ENCODE data around the gene CD200R1. TPM values are rescaled to one million over a fixed set of nuclear protein-coding genes. Genes with fewer than 3 reads are reported as not detected.

The CD200R1 gene
- total and polyA plus RNA-seq, 2 donors (not counting 1 experiment from before 2014, with no cell fraction given): 0.17 to 1.1 TPM

- Histone ChIP-seq H3K27me3 (ENCODE audit: control insufficient read depth, insufficient read depth, low read length) (no peaks in the 10 kb centered on the region), H3K4me3 (replicated peaks in 1 of 4; ENCODE audit: control extremely low read depth in 1 of 4, insufficient read depth in 1 of 4, low read depth in 3 of 4, low read length in 4 of 4) (no peak overlapping the region), H3K9ac (ENCODE audit: insufficient read depth, low read length) (no peak overlapping the region), H3K4me1 (ENCODE audit: control insufficient read depth, extremely low read depth, insufficient read depth, low read length) (no peaks in the 10 kb centered on the region), H4K20me1 (ENCODE audit: control insufficient read depth, extremely low read depth, insufficient read depth, low read length) (no peaks in the 10 kb centered on the region), H2AFZ (ENCODE audit: low read length) (no peak overlapping the region), H3K36me3 (ENCODE audit: control insufficient read depth, insufficient read depth, low read length) (peaks cover 6% of the 10 kb centered on the region), H3K9me3 (ENCODE audit: control insufficient read depth, insufficient read depth, low read depth, low read length) (no peaks in the 10 kb centered on the region), H3K4me2 (ENCODE audit: extremely low read depth, insufficient read depth, low read length) (no peak overlapping the region), H3K79me2 (ENCODE audit: control insufficient read depth, insufficient read depth, low read length) (no peaks in the 10 kb centered on the region), H3K27ac (ENCODE audit: insufficient read depth, low read length) (no peak overlapping the region)
- peak in 1 of 2 donors; percentile 4 for DNase-seq (ENCODE audit: low read depth in 2 of 2)
- no peak for TF ChIP-seq CTCF (conservative IDR thresholded peaks at IDR 0.05 in 1 of 2, IDR thresholded peaks at IDR 0.05 in 1 of 2; ENCODE audit: low read depth in 1 of 2, low read length in 2 of 2)
- no peak for TF ChIP-seq EZH2 (IDR thresholded peaks at IDR 0.05; ENCODE audit: low read length, missing control alignments)
These were observed 27.1 kb upstream of the CD200R1 start for GRCh38 chr3:113002037-113002436.

- Histone ChIP-seq H3K27ac (ENCODE audit: insufficient read depth, low read length) (no peak overlapping the region), H3K27me3 (ENCODE audit: control insufficient read depth, insufficient read depth, low read length) (no peaks in the 10 kb centered on the region), H3K36me3 (ENCODE audit: control insufficient read depth, insufficient read depth, low read length) (peaks cover 1% of the 10 kb centered on the region), H3K9ac (ENCODE audit: insufficient read depth, low read length) (no peak overlapping the region), H3K4me1 (ENCODE audit: control insufficient read depth, extremely low read depth, insufficient read depth, low read length) (no peaks in the 10 kb centered on the region), H3K79me2 (ENCODE audit: control insufficient read depth, insufficient read depth, low read length) (no peaks in the 10 kb centered on the region), H3K4me3 (replicated peaks in 1 of 4; ENCODE audit: control extremely low read depth in 1 of 4, insufficient read depth in 1 of 4, low read depth in 3 of 4, low read length in 4 of 4) (no peak overlapping the region), H2AFZ (ENCODE audit: low read length) (no peak overlapping the region), H3K9me3 (ENCODE audit: control insufficient read depth, insufficient read depth, low read depth, low read length) (no peaks in the 10 kb centered on the region), H4K20me1 (ENCODE audit: control insufficient read depth, extremely low read depth, insufficient read depth, low read length) (no peaks in the 10 kb centered on the region), H3K4me2 (ENCODE audit: extremely low read depth, insufficient read depth, low read length) (no peak overlapping the region)
- no peak for DNase-seq (ENCODE audit: low read depth in 2 of 2)
- TF ChIP-seq CTCF (conservative IDR thresholded peaks at IDR 0.05 in 1 of 2, IDR thresholded peaks at IDR 0.05 in 1 of 2; ENCODE audit: low read depth in 1 of 2, low read length in 2 of 2) (no peak), EZH2 (IDR thresholded peaks at IDR 0.05; ENCODE audit: low read length, missing control alignments) (no peak)
These were observed 25.8 kb upstream of the CD200R1 start for GRCh38 chr3:113000691-113001090.

GRCh38 chr3:112995800-112996199 is 20.9 kb upstream of the CD200R1 start:
- no peak overlapping the region for H3K27ac ChIP-seq (ENCODE audit: insufficient read depth, low read length)
- no peak overlapping the region for H3K9ac ChIP-seq (ENCODE audit: insufficient read depth, low read length)
- no peak for TF ChIP-seq CTCF (conservative IDR thresholded peaks at IDR 0.05 in 1 of 2, IDR thresholded peaks at IDR 0.05 in 1 of 2; ENCODE audit: low read depth in 1 of 2, low read length in 2 of 2)
- no peak for TF ChIP-seq EZH2 (IDR thresholded peaks at IDR 0.05; ENCODE audit: low read length, missing control alignments)
- H3K79me2 ChIP-seq (ENCODE audit: control insufficient read depth, insufficient read depth, low read length): peaks cover 11% of the 10 kb centered on the region
- no peaks in the 10 kb centered on the region for H4K20me1 ChIP-seq (ENCODE audit: control insufficient read depth, extremely low read depth, insufficient read depth, low read length)
- no peak for DNase-seq (ENCODE audit: low read depth in 2 of 2)
- no peak overlapping the region for H2AFZ ChIP-seq (ENCODE audit: low read length)
- H3K4me1 ChIP-seq (ENCODE audit: control insufficient read depth, extremely low read depth, insufficient read depth, low read length): no peaks in the 10 kb centered on the region
- no peaks in the 10 kb centered on the region for H3K27me3 ChIP-seq (ENCODE audit: control insufficient read depth, insufficient read depth, low read length)
- H3K4me3 ChIP-seq (replicated peaks in 1 of 4; ENCODE audit: control extremely low read depth in 1 of 4, insufficient read depth in 1 of 4, low read depth in 3 of 4, low read length in 4 of 4): no peak overlapping the region
- H3K9me3 ChIP-seq (ENCODE audit: control insufficient read depth, insufficient read depth, low read depth, low read length): no peaks in the 10 kb centered on the region
- H3K36me3 ChIP-seq (ENCODE audit: control insufficient read depth, insufficient read depth, low read length): peaks cover 1% of the 10 kb centered on the region
- H3K4me2 ChIP-seq (ENCODE audit: extremely low read depth, insufficient read depth, low read length): no peak overlapping the region
